NT2/D1 (cell line): Measurements from ENCODE around the gene GLIPR1L2.

ENCODE experiments used
- SUZ12 ChIP-seq: IDR thresholded peaks from 2 replicates; pipeline ENCODE4 v1.6.1; 2011; ENCODE audit not compliant: insufficient read length, insufficient read depth; ENCODE audit errors: extremely low read depth
- YY1 ChIP-seq: IDR thresholded peaks from 2 replicates; pipeline ENCODE4 v1.6.1; 2011; ENCODE audit not compliant: insufficient read length, insufficient read depth
- ZNF274 ChIP-seq: IDR thresholded peaks from 2 replicates; pipeline ENCODE4 v1.6.1; 2011; ENCODE audit warnings: mild to moderate bottlenecking, low read depth, low read length

- no peak for TF ChIP-seq SUZ12
- no peak for TF ChIP-seq ZNF274
- no peak for TF ChIP-seq YY1
Measured at GRCh38 chr12:75476071-75476470, 85.2 kb downstream of the GLIPR1L2 start.
